HCT116 (cell line): ENCODE results near the gene MDM4. TPM values are rescaled to one million over a fixed set of nuclear protein-coding genes. Genes with fewer than 3 reads are reported as not detected.

Experiments
- ATAC-seq: fragments of 200-7000 bp; cut with Tn5 transposase; 2 replicates; pipeline ENCODE4 v1.9.1; 2020; ENCODE audit warnings: mild to moderate bottlenecking, moderate library complexity
- BruUV-seq: library from RNA; stranded (reverse); fragments of 400-500 nt; replicated peaks from 2 replicates; lab custom pipeline; 2021; lab: Mats Ljungman, UMichigan
- CTCF ChIA-PET: fragments of 300-600 bp; sonication (Branson Sonifier 250); formaldehyde crosslinking; loops from one replicate; lab custom pipeline; 2021; ENCODE audit warnings: antibody characterized with exemption; lab: Charles Lee
- POLR2A ChIA-PET: fragments of 300-600, 350-600 bp; sonication (Branson Sonifier 250); formaldehyde crosslinking; loops from one replicate; lab custom pipeline; 2021; ENCODE audit warnings: antibody characterized with exemption; lab: Charles Lee
- RAD21 ChIA-PET, 2 experiments: fragments of 300-600 bp; sonication (Branson Sonifier 250); formaldehyde crosslinking; loops; one replicate each; lab custom pipeline; 2023; ENCODE audit warnings: low total read pairs in 2 of 2; ENCODE audit not compliant: uncharacterized antibody in 2 of 2, unreplicated experiment in 2 of 2, low non-redundant PET in 1 of 2; lab: Charles Lee
- DNase-seq: peaks from one replicate; pipeline ENCODE4 v3.0.0-alpha.2; 2010; ENCODE audit warnings: low read depth, low spot score
- H2AFZ ChIP-seq: fragments of 200-600 bp; shearing (Covaris generic), sonication (generic); 2 replicates; pipeline ENCODE4 v1.6.1; 2017; ENCODE audit warnings: low read depth, mixed run types, mixed read lengths, antibody characterized with exemption, low read length; ENCODE audit not compliant: poor library complexity, severe bottlenecking
- H3K27ac ChIP-seq: 2 replicates; pipeline ENCODE4 v1.5.1; 2012; ENCODE audit warnings: low read depth, low read length
- H3K27me3 ChIP-seq: fragments of 200-600 bp; sonication (generic); 2 replicates; pipeline ENCODE4 v1.6.1; 2016; ENCODE audit warnings: mixed run types, low read length, mixed read lengths; ENCODE audit not compliant: insufficient read depth
- H3K36me3 ChIP-seq, 2 experiments: fragments of 200-500 bp in 1 of 2; fragments of 200-600 bp in 1 of 2; sonication (Bioruptor generic) in 1 of 2; sonication (generic) in 1 of 2; 2 replicates each; pipeline versions ENCODE4 v1.5.1 to v1.6.1; 2014 to 2016; ENCODE audit warnings: low read length in 2 of 2, inconsistent platforms in 1 of 2, mixed read lengths in 1 of 2, mixed run types in 1 of 2; ENCODE audit not compliant: insufficient read depth in 2 of 2, control insufficient read depth in 1 of 2
- H3K4me1 ChIP-seq, 2 experiments: fragments of 200-600 bp in 1 of 2; sonication (generic) in 1 of 2; 2 replicates each; pipeline versions ENCODE4 v1.5.1 to v1.6.1; 2012 to 2017; ENCODE audit warnings: low read length in 2 of 2, inconsistent platforms in 1 of 2, mild to moderate bottlenecking in 1 of 2, mixed read lengths in 1 of 2, mixed run types in 1 of 2, moderate library complexity in 1 of 2; ENCODE audit not compliant: insufficient read depth in 2 of 2, control insufficient read depth in 1 of 2
- H3K4me2 ChIP-seq: fragments of 200-600 bp; sonication (generic); 2 replicates; pipeline ENCODE4 v1.6.1; 2017; ENCODE audit warnings: mixed run types, low read length, mixed read lengths
- H3K4me3 ChIP-seq, 2 experiments: fragments of 200-600 bp in 1 of 2; sonication (generic) in 1 of 2; replicated peaks in 1 of 2; 2 replicates each; pipeline ENCODE4 v1.5.1; 2011 to 2016; ENCODE audit warnings: low read length in 2 of 2, control low read depth in 1 of 2, low read depth in 1 of 2, mild to moderate bottlenecking in 1 of 2, mixed read lengths in 1 of 2, mixed run types in 1 of 2
- H3K79me2 ChIP-seq: fragments of 200-600 bp; sonication (generic); 2 replicates; pipeline ENCODE4 v1.6.1; 2017; ENCODE audit warnings: mild to moderate bottlenecking, mixed run types, low read length, moderate library complexity, mixed read lengths; ENCODE audit not compliant: insufficient read depth
- H3K9ac ChIP-seq: fragments of 200-600 bp; sonication (generic); 2 replicates; pipeline ENCODE4 v1.6.1; 2016; ENCODE audit warnings: low read length, mixed read lengths
- H3K9me2 ChIP-seq: fragments of 200-600 bp; sonication (generic), shearing (Covaris generic); 2 replicates; pipeline ENCODE4 v1.6.1; 2017; ENCODE audit warnings: mixed run types, mild to moderate bottlenecking, moderate library complexity; ENCODE audit not compliant: insufficient read depth
- H3K9me3 ChIP-seq, 2 experiments: fragments of 200-500 bp in 1 of 2; fragments of 200-600 bp in 1 of 2; sonication (Bioruptor generic) in 1 of 2; sonication (generic) in 1 of 2; 2 replicates each; pipeline ENCODE4 v1.6.1; 2014 to 2017; ENCODE audit warnings: low read length in 2 of 2, mixed read lengths in 2 of 2, inconsistent platforms in 1 of 2, low read depth in 1 of 2, mild to moderate bottlenecking in 1 of 2, mixed run types in 1 of 2, moderate library complexity in 1 of 2; ENCODE audit not compliant: control insufficient read depth in 1 of 2, insufficient read depth in 1 of 2
- H4K20me1 ChIP-seq: fragments of 200-600 bp; sonication (generic), shearing (Covaris generic); 2 replicates; pipeline ENCODE4 v1.6.1; 2017; ENCODE audit warnings: mixed run types, mild to moderate bottlenecking, moderate library complexity; ENCODE audit not compliant: insufficient read depth
- ATF3 ChIP-seq: IDR thresholded peaks from 2 replicates; pipeline ENCODE4 v1.6.1; 2012
- CBX3 ChIP-seq: IDR thresholded peaks from 2 replicates; pipeline ENCODE4 v1.6.1; 2012; ENCODE audit warnings: low read depth
- CEBPB ChIP-seq: IDR thresholded peaks from 2 replicates; pipeline ENCODE4 v1.6.1; 2012; ENCODE audit warnings: low read depth
- CTCF ChIP-seq, 3 experiments: fragments of 200-600 bp in 1 of 3; sonication (generic) in 1 of 3; IDR thresholded peaks in 2 of 3; conservative IDR thresholded peaks in 1 of 3; 2 replicates each; pipeline ENCODE4 v1.5.1; 2012 to 2017; ENCODE audit warnings: low read depth in 2 of 3, low read length in 2 of 3, antibody characterized with exemption in 1 of 3, borderline replicate concordance in 1 of 3, control low read depth in 1 of 3, mild to moderate bottlenecking in 1 of 3, mixed read lengths in 1 of 3, mixed run types in 1 of 3, moderate library complexity in 1 of 3; ENCODE audit not compliant: insufficient read depth in 1 of 3
- EGR1 ChIP-seq: IDR thresholded peaks from 2 replicates; pipeline ENCODE4 v1.6.1; 2012; ENCODE audit warnings: low read depth
- ELF1 ChIP-seq: IDR thresholded peaks from 2 replicates; pipeline ENCODE4 v1.6.1; 2012; ENCODE audit warnings: low read depth, borderline replicate concordance
- JUND ChIP-seq: IDR thresholded peaks from 2 replicates; pipeline ENCODE4 v1.6.1; 2012
- MAX ChIP-seq: IDR thresholded peaks from 2 replicates; pipeline ENCODE4 v1.6.1; 2012
- POLR2A ChIP-seq: IDR thresholded peaks from 2 replicates; pipeline ENCODE4 v1.7.0; 2011; ENCODE audit warnings: borderline replicate concordance; ENCODE audit not compliant: insufficient read depth, insufficient read length; ENCODE audit errors: extremely low read depth
- POLR2AphosphoS5 ChIP-seq: IDR thresholded peaks from 2 replicates; pipeline ENCODE4 v1.6.1; 2011; ENCODE audit warnings: mild to moderate bottlenecking, low read depth, low read length, moderate library complexity
- RAD21 ChIP-seq: IDR thresholded peaks from 2 replicates; pipeline ENCODE4 v1.6.1; 2012; ENCODE audit warnings: low read depth, mild to moderate bottlenecking
- SIN3A ChIP-seq: IDR thresholded peaks from 2 replicates; pipeline ENCODE4 v1.6.1; 2012; ENCODE audit warnings: low read depth
- SP1 ChIP-seq: IDR thresholded peaks from 2 replicates; pipeline ENCODE4 v1.6.1; 2012; ENCODE audit warnings: low read depth
- SRF ChIP-seq: IDR thresholded peaks from 2 replicates; pipeline ENCODE4 v1.6.1; 2012; ENCODE audit warnings: low read depth
- TCF7L2 ChIP-seq: IDR thresholded peaks from 2 replicates; pipeline ENCODE4 v1.7.0; 2011; ENCODE audit warnings: borderline replicate concordance, inconsistent platforms; ENCODE audit not compliant: insufficient read depth, insufficient read length; ENCODE audit errors: extremely low read depth
- YY1 ChIP-seq: IDR thresholded peaks from 2 replicates; pipeline ENCODE4 v1.6.1; 2011; ENCODE audit warnings: low read length, low read depth, moderate library complexity, mild to moderate bottlenecking; ENCODE audit not compliant: insufficient replicate concordance; ENCODE audit errors: extremely low read depth
- ZBTB33 ChIP-seq: IDR thresholded peaks from 2 replicates; pipeline ENCODE4 v1.6.1; 2011; ENCODE audit warnings: mild to moderate bottlenecking, low read length, moderate library complexity; ENCODE audit not compliant: insufficient replicate concordance; ENCODE audit errors: extremely low read depth
- intact Hi-C: fragments of 100-400 bp; cut with micrococcal nuclease; formaldehyde crosslinking; loops from 2 replicates; pipeline ENCODE4 v1.10.0; 2022
- total RNA-seq: library from RNA; stranded (reverse); gene quantifications from one replicate; pipeline ENCODE4 v1.2.1, GENCODE V29; 2021; ENCODE audit not compliant: unreplicated experiment

The MDM4 gene
- total RNA-seq, 1 experiment from 2014 or later = 79.5 TPM

GRCh38 chr1:204506201-204506968 is 9.8 kb upstream of the MDM4 start:
- H2AFZ ChIP-seq = peak overlapping the region; percentile 81
- H3K27ac ChIP-seq = peak overlapping the region; percentile 45
- intact Hi-C loops = no loop called here
- POLR2A ChIA-PET = interaction anchor here (0.6 to 3.5 kb wide), 6 partner anchors 8 to 286 kb away, joined by 3 to 63 read pairs (median 4); partner anchors contain the start of genes MDM4 and PIK3C2B
- H3K9me3 ChIP-seq = no peaks in the 10 kb centered on the region
- no peaks in the 10 kb centered on the region for H3K9me2 ChIP-seq
- TF ChIP-seq POLR2A (no peak), ZBTB33 (no peak), CTCF (IDR thresholded peaks at IDR 0.05 in 2 of 3, conservative IDR thresholded peaks at IDR 0.05 in 1 of 3; ENCODE audit: borderline replicate concordance in 1 of 3, insufficient read depth in 1 of 3, low read depth in 2 of 3, low read length in 2 of 3) (no peak), RAD21 (no peak), TCF7L2 (no peak), YY1 (no peak), SP1 (no peak), MAX (peak; percentile 22; the same call in 1 of the 2 replicates), EGR1 (peak; percentile 68), CEBPB (peak; percentile 23; the same call in 1 of the 2 replicates), POLR2AphosphoS5 (0 out of 2 replicates have a peak, but pooled peaks have one; percentile 31), CBX3 (peak; percentile 81; the same call in 1 of the 2 replicates), SRF (no peak), JUND (no peak), ATF3 (peak; percentile 95; the same call in 1 of the 2 replicates), SIN3A (no peak), ELF1 (no peak)
- no peaks in the 10 kb centered on the region for H3K79me2 ChIP-seq
- peak overlapping the region; percentile 42 for H3K9ac ChIP-seq
- RAD21 ChIA-PET = interaction anchor here in 1 of 2 experiments (1.2 kb wide), 1 partner anchor 9 kb away, joined by 4 read pairs; the partner anchor contains the start of gene MDM4
- H3K4me3 ChIP-seq = peak overlapping the region; percentile 18 to 50
- CTCF ChIA-PET = interaction anchor here (1.4 to 3.8 kb wide), 7 partner anchors 9 to 344 kb away, joined by 3 to 38 read pairs (median 10); partner anchors contain the start of genes MDM4 and PIK3C2B
- peak overlapping the region; percentile 76 for H3K4me2 ChIP-seq
- no TSS peak for BruUV-seq
- H3K4me1 ChIP-seq = peaks cover 30 to 47% of the 10 kb centered on the region in 2 experiments
- no peaks in the 10 kb centered on the region for H4K20me1 ChIP-seq
- peak; percentile 81 for ATAC-seq
- H3K27me3 ChIP-seq = no peaks in the 10 kb centered on the region
- peak; percentile 88 for DNase-seq
- no peaks in the 10 kb centered on the region for H3K36me3 ChIP-seq
